K562 (cell line): ENCODE data around the gene ANO10. TPM values are rescaled to one million over a fixed set of nuclear protein-coding genes. Genes with fewer than 3 reads are reported as not detected.
A peak's percentile ranks its signal among the peaks of the same experiment; 100 is the strongest.

Experiments
- ATAC-seq: fragments of 200-7000 bp; cut with Tn5 transposase; 3 replicates; pipeline ENCODE4 v1.9.1; 2020; ENCODE audit warnings: moderate library complexity
- BruUV-seq: library from RNA; stranded (reverse); fragments of 400-500 nt; replicated peaks from 2 replicates; lab custom pipeline; 2021; lab: Mats Ljungman, UMichigan
- CTCF ChIA-PET: fragments of 300-600 bp; formaldehyde crosslinking; extraction: SDS; loops from one replicate; lab custom pipeline; 2021; ENCODE audit warnings: low intra/inter-chr PET ratio; lab: Yijun Ruan, JAX
- POLR2A ChIA-PET: fragments of 300-600, 350-650 bp; sonication (Branson Sonifier 250); formaldehyde crosslinking; extraction: SDS; loops from one replicate; lab custom pipeline; 2021; ENCODE audit warnings: antibody characterized with exemption, inconsistent platforms; lab: Yijun Ruan, JAX
- DNase-seq, 4 experiments: peaks; one replicate each; pipeline versions ENCODE4 v3.0.0 to v3.0.0-alpha.2; 2011 to 2018; ENCODE audit warnings: low spot score in 3 of 4, mixed read lengths in 3 of 4; ENCODE audit errors: extremely low read depth in 1 of 4
- FAIRE-seq: peaks from 2 replicates; lab custom pipeline; 2011; peaks lifted over from hg19 to GRCh38; lab: Jason Lieb, UNC
- H2AFZ ChIP-seq: 2 replicates; pipeline ENCODE4 v1.6.0; 2011; ENCODE audit warnings: low read depth, low read length, control low read depth, inconsistent platforms
- H3K27ac ChIP-seq: fragments of 200-600 bp; 3 replicates; pipeline ENCODE4 v1.8.0; 2011; ENCODE audit warnings: low read depth, mild to moderate bottlenecking, control low read depth, inconsistent platforms, low read length, moderate library complexity, mixed read lengths; ENCODE audit errors: extremely low read depth
- H3K27me3 ChIP-seq, 2 experiments: fragments of 300-600 bp in 1 of 2; 2 replicates in 1 of 2; 3 replicates in 1 of 2; pipeline versions ENCODE4 v1.6.0 to v1.8.0; 2011; ENCODE audit warnings: inconsistent platforms in 2 of 2, low read length in 2 of 2, mild to moderate bottlenecking in 1 of 2, mixed read lengths in 1 of 2, moderate library complexity in 1 of 2; ENCODE audit not compliant: control insufficient read depth in 2 of 2, insufficient read depth in 2 of 2
- H3K36me3 ChIP-seq: fragments of 300-600 bp; 3 replicates; pipeline ENCODE4 v1.8.0; 2011; ENCODE audit warnings: mild to moderate bottlenecking, low read length, inconsistent platforms; ENCODE audit not compliant: control insufficient read depth, insufficient read depth
- H3K4me1 ChIP-seq, 2 experiments: fragments of 200-600 bp in 1 of 2; replicated peaks in 1 of 2; 2 replicates in 1 of 2; 3 replicates in 1 of 2; pipeline versions ENCODE4 v1.5.1 to v1.8.0; 2011; ENCODE audit warnings: inconsistent platforms in 2 of 2, low read length in 2 of 2, mild to moderate bottlenecking in 1 of 2, mixed read lengths in 1 of 2, moderate library complexity in 1 of 2; ENCODE audit not compliant: control insufficient read depth in 2 of 2, insufficient read depth in 2 of 2
- H3K4me2 ChIP-seq: 2 replicates; pipeline ENCODE4 v1.6.1; 2011; ENCODE audit warnings: low read length, control low read depth, inconsistent platforms, mixed read lengths; ENCODE audit not compliant: insufficient read depth
- H3K4me3 ChIP-seq: fragments of 200-600 bp; sonication (generic), shearing (Covaris generic); 2 replicates; pipeline ENCODE4 v1.5.1; 2016; ENCODE audit warnings: control low read depth, inconsistent platforms
- H3K79me2 ChIP-seq: fragments of 200-600 bp; 3 replicates; pipeline ENCODE4 v1.8.0; 2011; ENCODE audit warnings: low read length, inconsistent platforms; ENCODE audit not compliant: control insufficient read depth, insufficient read depth
- H3K9ac ChIP-seq, 2 experiments: 2 replicates each; pipeline versions ENCODE4 v1.6.0 to v1.6.1; 2011; ENCODE audit warnings: low read depth in 2 of 2, low read length in 2 of 2, control low read depth in 1 of 2, inconsistent platforms in 1 of 2, mild to moderate bottlenecking in 1 of 2, mixed read lengths in 1 of 2; ENCODE audit not compliant: insufficient read depth in 1 of 2
- H3K9me1 ChIP-seq: one replicate; pipeline ENCODE4 v1.6.0; 2011; ENCODE audit warnings: inconsistent platforms, mild to moderate bottlenecking, low read length, moderate library complexity; ENCODE audit not compliant: control insufficient read depth, insufficient read depth
- H3K9me3 ChIP-seq: replicated peaks from 2 replicates; pipeline ENCODE4 v1.5.1; 2011; ENCODE audit warnings: low read depth, low read length, inconsistent platforms; ENCODE audit not compliant: control insufficient read depth, insufficient read depth
- H4K20me1 ChIP-seq: replicated peaks from 2 replicates; pipeline ENCODE4 v1.6.1; 2011; ENCODE audit warnings: low read length, inconsistent platforms, mixed read lengths; ENCODE audit not compliant: control insufficient read depth, insufficient read depth
- ATF3 ChIP-seq, 2 experiments: fragments of 450-650 bp in 1 of 2; sonication (generic) in 1 of 2; formaldehyde crosslinking in 1 of 2; IDR thresholded peaks in 1 of 2; conservative IDR thresholded peaks in 1 of 2; 2 replicates each; pipeline versions ENCODE4 v1.6.1 to v1.8.1; 2016 to 2023; ENCODE audit warnings: mild to moderate bottlenecking in 2 of 2, moderate library complexity in 2 of 2, inconsistent platforms in 1 of 2, missing genetic modification reagents in 1 of 2
- BRD4 ChIP-seq: fragments of 200-600 bp; sonication (generic); IDR thresholded peaks from 2 replicates; pipeline ENCODE4 v1.6.1; 2017; ENCODE audit warnings: inconsistent platforms
- CEBPG ChIP-seq, 3 experiments: fragments of 200-800 bp in 1 of 3; sonication (Bioruptor generic) in 1 of 3; sonication (generic) in 1 of 3; formaldehyde crosslinking in 1 of 3; IDR thresholded peaks in 2 of 3; conservative IDR thresholded peaks in 1 of 3; 2 replicates each; pipeline versions ENCODE4 v1.6.1 to v1.8.0; 2016 to 2022; ENCODE audit warnings: missing compliant biosample characterization in 2 of 3, missing genetic modification characterization in 2 of 3, mild to moderate bottlenecking in 1 of 3, missing genetic modification reagents in 1 of 3
- FOS ChIP-seq: IDR thresholded peaks from 3 replicates; pipeline ENCODE4 v1.6.1; 2011; ENCODE audit not compliant: insufficient read length; ENCODE audit errors: extremely low read depth
- HMBOX1 ChIP-seq: sonication (generic); IDR thresholded peaks from 2 replicates; pipeline ENCODE4 v1.6.1; 2016
- KLF10 ChIP-seq: fragments of 250-450 bp; sonication (Bioruptor Pico); IDR thresholded peaks from 2 replicates; pipeline ENCODE4 v1.6.1; 2021; ENCODE audit warnings: matching md5 sums
- PYGO2 ChIP-seq: fragments of 450-650 bp; IDR thresholded peaks from 2 replicates; pipeline ENCODE4 v1.6.1; 2016; ENCODE audit warnings: mild to moderate bottlenecking, missing genetic modification characterization, moderate library complexity, missing compliant biosample characterization
- SRSF7 ChIP-seq: fragments of 200-400 bp; formaldehyde crosslinking; optimal IDR thresholded peaks from 2 replicates; pipeline ENCODE3; 2017; ENCODE audit warnings: mild to moderate bottlenecking, low read depth, low read length
- TFE3 ChIP-seq: fragments of 450-650 bp; formaldehyde crosslinking; IDR thresholded peaks from 2 replicates; pipeline ENCODE4 v1.4.0; 2020; ENCODE audit warnings: mild to moderate bottlenecking, mixed read lengths
- TRIM24 ChIP-seq, 2 experiments: fragments of 450-650 bp; IDR thresholded peaks; 2 replicates each; pipeline ENCODE4 v1.6.1; 2016
- XRCC5 ChIP-seq: fragments of 200-400 bp; formaldehyde crosslinking; IDR thresholded peaks from 2 replicates; pipeline ENCODE4 v1.6.1; 2017; ENCODE audit warnings: low read depth, mild to moderate bottlenecking, low read length
- ZKSCAN3 ChIP-seq: fragments of 250-450 bp; sonication (Bioruptor Pico); IDR thresholded peaks from 2 replicates; pipeline ENCODE4 v1.4.0; 2020
- ZNF124 ChIP-seq: sonication (generic); formaldehyde crosslinking; IDR thresholded peaks from 2 replicates; pipeline ENCODE4 v1.8.1; 2022; ENCODE audit warnings: missing genetic modification reagents
- ZNF133 ChIP-seq: fragments of 250-450 bp; sonication (Bioruptor Pico); IDR thresholded peaks from 2 replicates; pipeline ENCODE4 v1.4.0; 2020; ENCODE audit warnings: mild to moderate bottlenecking
- ZNF175 ChIP-seq: fragments of 200-800 bp; sonication (Bioruptor generic); IDR thresholded peaks from 2 replicates; pipeline ENCODE4 v1.6.1; 2016; ENCODE audit warnings: low read depth, mild to moderate bottlenecking, missing genetic modification characterization, missing compliant biosample characterization
- ZNF197 ChIP-seq: fragments of 200-800 bp; sonication (Bioruptor generic); IDR thresholded peaks from 2 replicates; pipeline ENCODE4 v1.6.1; 2016; ENCODE audit warnings: low read depth, missing genetic modification characterization, missing compliant biosample characterization
- ZNF695 ChIP-seq: fragments of 450-650 bp; formaldehyde crosslinking; IDR thresholded peaks from 2 replicates; pipeline ENCODE4 v1.4.0; 2020; ENCODE audit warnings: mild to moderate bottlenecking, moderate library complexity
- in situ Hi-C: fragments of 300-500 bp; cut with MboI; formaldehyde crosslinking; loops from 4 replicates; pipeline ENCODE4 v1.15.0; 2018; ENCODE audit warnings: inconsistent platforms, mixed read lengths
- intact Hi-C: fragments of 100-400 bp; cut with micrococcal nuclease; formaldehyde crosslinking; loops from 2 replicates; pipeline ENCODE4 v1.14.2; 2022
- polyA plus RNA-seq, 8 experiments: library from polyadenylated mRNA; depleted of rRNA in 4 of 8; stranded (reverse) in 5 of 8; unstranded in 3 of 8; fragments of >200 nt; fragmentation: Nextera tagmentation in 2 of 8; fragmentation: Illumina TruSeq in 1 of 8; extraction: Ambion mirVana in 2 of 8; extraction: Trizol in 1 of 8; gene quantifications; 2 replicates each; pipeline versions ENCODE4 v1.2.1 to v1.2.3, GENCODE V29; 2011 to 2014; ENCODE audit warnings: inconsistent platforms in 1 of 8, missing spikeins in 1 of 8
- total RNA-seq, 7 experiments: library from RNA; depleted of rRNA in 6 of 7; stranded (reverse); fragments of >200 nt in 6 of 7; fragmentation: Illumina TruSeq in 2 of 7; extraction: Trizol in 2 of 7; gene quantifications; 2 replicates each; pipeline versions ENCODE4 v1.2.1 to v1.2.3, GENCODE V29; 2011 to 2021; ENCODE audit warnings: low replicate concordance in 1 of 7

The ANO10 gene
- total and polyA plus RNA-seq, 9 of the 15 experiments (the other 6 are each of a cell fraction or from before 2014, with no cell fraction given): 6.4 to 46.0 (median 32.3) TPM

GRCh38 chr3:43629257-43629656 is 7.4 kb upstream of the ANO10 start:
- Histone ChIP-seq H3K4me2 (no peak overlapping the region), H3K79me2 (no peaks in the 10 kb centered on the region), H3K4me3 (no peak overlapping the region), H3K27me3 (no peaks in the 10 kb centered on the region; a peak in 1 of 5 replicates), H3K9me3 (peaks cover 4% of the 10 kb centered on the region; the same call in 1 of the 2 replicates), H3K4me1 (peaks cover 0 to 13% of the 10 kb centered on the region in 2 experiments; a peak in 4 of 5 replicates), H2AFZ (no peak overlapping the region), H3K36me3 (no peaks in the 10 kb centered on the region; the same call in 2 of the 3 replicates), H3K9me1 (no peaks in the 10 kb centered on the region), H3K27ac (no peak overlapping the region), H4K20me1 (no peaks in the 10 kb centered on the region), H3K9ac (no peak overlapping the region)
- in situ Hi-C loops (no loop called here), intact Hi-C loops (no loop called here)
- ChIA-PET CTCF (no interaction called here), POLR2A (no interaction called here)
- DNase-seq (no peak), FAIRE-seq (no peak), ATAC-seq (no peak)
- no peak for TF ChIP-seq CEBPG (CRISPR knock-in tag; IDR thresholded peaks at IDR 0.05)
- peak in 1 of 2 experiments; percentile 77; a peak in 2 of 4 replicates for TF ChIP-seq CEBPG (tag; conservative IDR thresholded peaks at IDR 0.05 in 1 of 2, IDR thresholded peaks at IDR 0.05 in 1 of 2)
- TF ChIP-seq TRIM24 (IDR thresholded peaks at IDR 0.05): peak in 1 of 2 experiments; percentile 69; a peak in 1 of 4 replicates
- TF ChIP-seq ATF3 (IDR thresholded peaks at IDR 0.05): peak; percentile 60; the same call in 1 of the 2 replicates
- TF ChIP-seq ATF3 (CRISPR knock-in tag; conservative IDR thresholded peaks at IDR 0.05): no peak
- TF ChIP-seq FOS: no peak
- no peak for TF ChIP-seq KLF10 (CRISPR knock-in tag)
- TF ChIP-seq HMBOX1: no peak
- TF ChIP-seq ZNF197: no peak
- TF ChIP-seq PYGO2: no peak
- TF ChIP-seq TFE3: peak; percentile 70
- no peak for TF ChIP-seq ZNF133 (CRISPR knock-in tag)
- no peak for TF ChIP-seq ZNF124 (CRISPR knock-in tag)
- TF ChIP-seq SRSF7: no peak
- no peak for TF ChIP-seq ZNF695 (CRISPR knock-in tag)
- TF ChIP-seq ZNF175: no peak
- TF ChIP-seq XRCC5: no peak
- TF ChIP-seq BRD4: no peak
- TF ChIP-seq ZKSCAN3: no peak
- BruUV-seq: no TSS peak
